Hepatic stellate cell (primary cell): ENCODE results near the gene WNT3A.

ENCODE experiments used
- DNase-seq: peaks from one replicate; pipeline ENCODE4 v3.0.0; 2011; ENCODE audit warnings: low spot score

Gene WNT3A

GRCh38 chr1:228031276-228031995 lies 24.6 kb downstream of the WNT3A start:
- no peak for DNase-seq

- no peak for DNase-seq
Measured at GRCh38 chr1:228032041-228032440, 25.2 kb downstream of the WNT3A start.

GRCh38 chr1:228033376-228033775 lies 26.6 kb downstream of the WNT3A start:
- no peak for DNase-seq

DNA sequence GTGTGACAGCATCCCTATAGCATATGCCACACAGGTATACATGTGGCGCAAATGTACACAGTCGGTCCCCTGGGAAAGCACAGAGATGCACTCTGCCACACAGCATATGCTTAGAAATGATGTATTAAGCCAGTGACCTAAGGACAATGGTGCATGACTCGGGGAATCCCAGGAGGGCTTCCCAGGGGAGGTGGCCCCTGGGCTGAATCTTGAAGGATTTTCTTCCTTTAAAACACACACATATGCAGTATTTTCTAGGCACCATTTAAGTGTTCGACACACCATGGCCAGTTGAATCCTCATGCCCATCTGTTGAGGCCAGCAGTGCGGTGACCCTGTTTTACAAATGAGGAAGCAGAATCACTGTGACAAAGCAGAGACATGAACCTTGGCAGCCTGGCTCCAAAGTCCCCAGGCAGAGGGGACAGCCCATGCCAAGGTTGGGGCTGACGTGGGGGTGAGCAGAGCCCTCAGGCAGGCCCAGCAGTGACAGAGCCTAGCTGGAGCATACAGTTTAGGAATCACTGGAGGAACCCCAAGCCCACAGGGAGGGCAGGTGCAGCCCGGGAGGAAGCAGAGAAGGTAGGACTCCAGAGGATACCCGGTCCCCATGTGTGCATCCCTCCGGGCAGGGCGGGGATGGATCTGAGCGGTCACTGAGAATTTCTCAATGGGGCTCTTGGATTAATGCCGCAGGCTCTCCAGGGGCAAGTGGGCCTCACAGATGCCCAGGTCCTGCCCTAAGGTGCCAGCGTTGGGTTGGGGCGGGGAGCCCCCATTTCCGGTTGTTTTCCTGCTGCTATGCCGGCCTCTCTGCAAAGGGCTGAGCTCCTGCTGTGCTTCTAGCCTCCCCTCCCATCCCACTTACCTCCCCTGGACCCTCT lies 28.4 kb downstream of the WNT3A start:
- DNase-seq, result no peak

GRCh38 chr1:228035844-228036243 lies 29.0 kb downstream of the WNT3A start:
- DNase-seq, result no peak

GRCh38 chr1:228036701-228037231 lies 30.0 kb downstream of the WNT3A start:
- DNase-seq, result no peak

- DNase-seq, result no peak
Measured at GRCh38 chr1:228037401-228038386, 30.9 kb downstream of the WNT3A start.

- DNase-seq, result no peak
Measured at GRCh38 chr1:228038387-228039005, 31.7 kb downstream of the WNT3A start.

DNA sequence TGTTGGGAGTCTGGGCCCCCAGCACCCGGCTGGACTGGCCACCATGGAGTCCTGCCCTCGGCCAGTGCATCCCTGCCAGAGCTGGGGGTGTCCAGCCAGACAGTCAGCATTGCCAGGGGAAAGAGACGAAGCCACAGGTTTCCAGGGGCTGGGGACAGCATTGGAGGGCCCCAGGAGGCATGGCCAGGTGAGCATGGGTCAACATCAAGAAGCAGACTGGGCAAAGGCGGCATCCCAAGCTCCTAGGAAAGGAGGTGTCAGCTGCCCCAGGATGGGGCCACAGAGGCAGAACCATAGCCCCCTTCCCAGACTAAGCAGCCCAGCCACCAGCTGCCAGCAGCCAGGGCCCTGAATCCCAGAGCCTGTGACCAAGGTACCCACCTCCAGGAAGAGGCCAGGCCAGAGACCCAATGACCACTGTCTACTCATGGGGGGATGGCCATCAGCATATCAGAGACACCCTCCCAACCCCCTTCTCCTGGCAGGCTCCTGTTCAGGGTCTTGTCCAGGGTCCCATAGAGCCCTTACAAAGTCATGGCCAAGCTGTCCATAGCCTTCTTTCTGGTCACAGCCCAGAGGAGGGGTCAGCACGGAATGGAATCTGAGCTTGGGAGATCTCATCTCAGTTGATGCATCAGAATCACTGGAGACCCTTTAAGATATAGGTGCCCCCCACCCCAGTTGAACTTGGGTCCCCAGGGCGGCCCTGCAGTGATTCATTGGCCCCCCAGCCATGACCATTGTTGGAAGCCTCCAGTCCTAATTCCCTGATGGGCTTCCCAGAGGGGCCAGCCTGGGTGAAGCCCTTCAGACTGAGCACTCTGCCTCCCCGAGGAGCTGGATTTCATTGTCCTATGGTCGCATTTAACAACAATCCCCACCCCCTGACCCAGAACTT lies 32.5 kb downstream of the WNT3A start:
- DNase-seq, result no peak

DNA sequence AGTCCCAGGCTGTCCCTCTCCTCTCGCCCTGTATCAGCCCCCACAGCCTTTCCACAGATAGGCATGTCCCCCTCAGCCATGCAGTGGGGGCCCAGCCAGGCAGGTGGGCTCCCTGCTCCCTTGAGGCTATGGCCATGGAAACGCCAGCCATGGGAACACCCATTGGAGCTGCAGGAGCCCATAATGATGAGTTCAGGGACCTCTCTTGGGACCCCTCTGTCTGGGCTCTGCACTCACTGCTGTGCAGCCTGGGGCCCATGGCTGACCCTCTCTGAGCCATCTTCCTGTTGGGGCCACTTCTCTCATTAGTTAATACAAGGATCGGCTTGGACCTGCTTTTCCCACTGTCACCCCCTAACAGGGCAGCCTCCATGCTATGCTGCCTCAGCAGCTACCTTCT lies 33.2 kb downstream of the WNT3A start:
- no peak for DNase-seq

- DNase-seq, result no peak
Measured at GRCh38 chr1:228041316-228041715, 34.5 kb downstream of the WNT3A start.

DNA sequence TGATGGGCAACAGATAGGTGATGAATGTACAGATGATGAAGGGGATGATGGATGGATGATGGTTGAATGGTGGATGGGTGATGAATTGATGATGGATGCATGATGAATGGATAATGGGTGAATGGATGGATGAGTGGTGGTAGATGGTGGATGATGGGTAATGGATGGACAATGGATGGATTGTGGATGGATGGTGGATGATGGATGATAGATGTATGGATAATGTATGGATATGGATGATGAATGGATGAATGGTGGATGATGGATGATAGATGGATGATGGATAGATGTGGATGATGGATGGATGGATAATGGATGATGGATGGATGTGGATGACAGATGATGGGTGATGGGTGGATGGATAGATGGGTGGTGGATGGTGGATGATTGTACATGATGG lies 35.7 kb downstream of the WNT3A start:
- no peak for DNase-seq

DNA sequence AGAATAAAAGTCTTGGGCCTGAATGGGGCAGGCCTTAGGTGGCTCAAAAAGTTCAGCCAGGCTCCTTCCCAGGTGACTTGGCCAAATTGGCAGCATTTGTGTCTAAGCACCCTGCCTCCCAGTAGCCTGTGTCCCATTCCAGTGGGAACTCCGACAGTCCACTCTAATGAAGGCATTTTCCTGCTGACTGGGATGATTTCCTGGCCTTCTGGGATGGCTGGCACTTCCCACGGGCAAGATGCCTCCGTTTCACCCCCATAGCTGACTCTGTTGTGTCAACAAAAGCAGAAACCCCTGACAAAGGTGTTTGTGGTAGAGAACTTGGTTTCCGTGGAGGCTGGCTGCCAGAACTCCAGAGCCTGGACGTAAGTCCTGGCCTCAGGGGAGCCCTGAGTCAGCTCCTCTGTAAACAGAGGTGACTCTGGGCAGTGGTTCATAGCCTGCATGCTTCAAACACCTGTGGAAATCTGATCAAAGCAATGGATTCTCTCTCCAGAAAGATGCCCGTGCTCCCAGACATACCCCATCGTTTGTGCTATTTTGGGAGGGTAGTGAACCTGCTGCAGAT lies 36.6 kb downstream of the WNT3A start:
- no peak for DNase-seq

DNA sequence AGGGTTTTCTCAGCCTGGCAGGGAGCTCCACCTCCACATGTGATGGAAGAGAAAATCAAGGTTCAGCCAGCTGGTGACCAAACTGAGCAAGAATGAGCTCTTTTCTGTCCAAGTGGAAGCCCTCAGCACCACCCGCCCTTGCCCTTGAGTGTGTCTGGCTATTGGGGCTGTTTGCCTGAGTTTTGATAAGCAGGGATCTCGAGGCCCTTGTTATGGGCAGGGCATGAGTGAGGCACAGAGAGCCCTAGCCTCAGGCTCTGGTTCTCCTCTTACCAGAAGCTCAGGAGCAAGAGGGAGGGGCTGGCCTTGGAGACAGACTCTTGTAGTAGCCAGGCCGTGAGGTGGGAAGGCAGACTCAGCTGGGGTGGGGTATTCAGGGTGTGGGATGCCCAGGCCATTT lies 38.2 kb downstream of the WNT3A start:
- DNase-seq, result no peak

- DNase-seq, result no peak
Measured at GRCh38 chr1:228045405-228045804, 38.6 kb downstream of the WNT3A start.

- DNase-seq, result no peak
Measured at GRCh38 chr1:228045871-228046270, 39.1 kb downstream of the WNT3A start.

DNA sequence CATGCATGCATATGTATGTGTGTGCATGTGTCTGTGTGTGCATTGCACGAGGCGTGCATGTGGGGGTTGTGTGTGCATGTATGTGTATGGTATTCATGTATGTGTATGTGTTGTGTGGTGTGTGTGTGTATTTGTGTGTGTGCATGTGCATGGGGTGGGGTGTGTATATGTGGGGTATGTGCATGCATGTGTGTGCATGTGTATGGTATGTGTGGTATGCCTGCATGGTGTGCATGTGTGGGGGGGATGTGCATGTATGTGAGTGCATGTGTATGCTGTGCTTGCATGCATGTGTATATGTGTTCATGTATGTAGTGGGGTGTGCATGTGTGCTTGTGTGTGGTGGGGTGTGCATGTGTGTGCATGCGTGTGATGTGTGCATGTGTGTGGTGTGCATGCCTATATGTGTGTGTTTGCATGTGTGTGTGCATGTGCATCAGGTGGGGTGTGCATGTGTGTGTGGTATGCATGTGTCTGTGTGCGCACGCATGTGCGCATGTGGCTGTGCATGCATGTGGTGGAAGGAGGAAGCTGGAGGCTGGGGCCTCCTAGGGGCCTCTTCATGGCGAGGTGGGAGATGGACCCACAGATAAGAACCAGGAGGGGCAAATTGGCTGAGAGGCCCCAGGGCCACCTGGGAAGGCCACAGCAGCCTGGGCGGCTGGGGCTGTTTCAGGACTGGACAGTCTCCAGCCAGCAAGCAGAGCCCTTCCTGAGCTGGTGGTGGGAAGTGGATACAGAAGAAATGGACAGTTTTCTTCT lies 39.8 kb downstream of the WNT3A start:
- DNase-seq, result no peak

- DNase-seq, result no peak
Measured at GRCh38 chr1:228047183-228047466, 40.3 kb downstream of the WNT3A start.

- no peak for DNase-seq
Measured at GRCh38 chr1:228048120-228048519, 41.3 kb downstream of the WNT3A start.
